ENCODE measurements around the gene KRTAP10-6.
"Not testable (repeated sequence)": the region's sequence is repeated elsewhere in the genome, so short reads cannot be mapped to it uniquely, and the experiment has no call there.

Gene KRTAP10-6

DNA sequence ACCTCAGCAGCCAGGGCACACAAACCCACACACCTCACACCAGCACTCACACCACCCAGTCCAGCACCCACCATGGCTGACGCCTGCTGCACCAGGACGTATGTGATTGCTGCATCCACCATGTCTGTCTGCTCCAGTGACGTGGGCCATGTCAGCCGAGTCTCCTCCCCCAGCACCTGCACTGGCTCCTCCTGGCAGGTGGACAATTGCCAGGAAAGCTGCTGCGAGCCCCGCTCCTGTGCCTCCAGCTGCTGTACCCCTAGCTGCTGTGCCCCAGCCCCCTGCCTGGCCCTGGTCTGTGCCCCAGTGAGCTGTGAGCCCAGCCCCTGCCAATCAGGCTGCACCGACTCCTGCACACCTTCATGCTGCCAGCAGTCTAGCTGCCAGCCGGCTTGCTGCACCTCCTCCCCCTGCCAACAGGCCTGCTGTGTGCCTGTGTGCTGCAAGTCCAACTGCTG is 19.8 kb upstream of the KRTAP10-6 start, which contains the start of gene KRTAP10-8:
Gene KRTAP10-8, plus strand, starts transcription at position 51 of the 458 bp plus-strand sequence. Its CDS starts 22 bp downstream, at position 73.
- Histone ChIP-seq H4K20me1 (ENCODE audit: insufficient read depth, low read length, poor library complexity, severe bottlenecking) (no peaks in the 10 kb centered on the region), H3K9ac (ENCODE audit: low read depth, low read length, poor library complexity, severe bottlenecking) (no peak within 1 kb of the TSS), H3F3A (ENCODE audit: low read depth) (no peaks in the 10 kb centered on the region), H3K9me3 (ENCODE audit: insufficient read depth, low read depth, low read length) (peaks cover 13% of the 10 kb centered on the region; the same call in 1 of the 2 replicates), H3K36me3 (ENCODE audit: insufficient read depth, low read length) (no peaks in the 10 kb centered on the region), H3K27me3 (ENCODE audit: insufficient read depth, low read length, poor library complexity, severe bottlenecking) (no peaks in the 10 kb centered on the region), H3K79me2 (ENCODE audit: insufficient read depth, low read length) (no peaks in the 10 kb centered on the region), H2AFZ (ENCODE audit: low read length) (no peak within 1 kb of the TSS), H3K9me2 (replicated peaks; ENCODE audit: low read depth, low read length) (no peaks in the 10 kb centered on the region), H3K4me1 (ENCODE audit: insufficient read depth, low read length, poor library complexity, severe bottlenecking) (no peaks in the 10 kb centered on the region), H3K4me3 (ENCODE audit: low read length, poor library complexity, severe bottlenecking) (no peak within 1 kb of the TSS), H3K4me2 (ENCODE audit: low read depth, low read length, poor library complexity, severe bottlenecking) (no peak within 1 kb of the TSS)
- TF ChIP-seq EZH2phosphoT487 (IDR thresholded peaks at IDR 0.05; ENCODE audit: borderline replicate concordance): no peak
- TF ChIP-seq, protein P1, sequence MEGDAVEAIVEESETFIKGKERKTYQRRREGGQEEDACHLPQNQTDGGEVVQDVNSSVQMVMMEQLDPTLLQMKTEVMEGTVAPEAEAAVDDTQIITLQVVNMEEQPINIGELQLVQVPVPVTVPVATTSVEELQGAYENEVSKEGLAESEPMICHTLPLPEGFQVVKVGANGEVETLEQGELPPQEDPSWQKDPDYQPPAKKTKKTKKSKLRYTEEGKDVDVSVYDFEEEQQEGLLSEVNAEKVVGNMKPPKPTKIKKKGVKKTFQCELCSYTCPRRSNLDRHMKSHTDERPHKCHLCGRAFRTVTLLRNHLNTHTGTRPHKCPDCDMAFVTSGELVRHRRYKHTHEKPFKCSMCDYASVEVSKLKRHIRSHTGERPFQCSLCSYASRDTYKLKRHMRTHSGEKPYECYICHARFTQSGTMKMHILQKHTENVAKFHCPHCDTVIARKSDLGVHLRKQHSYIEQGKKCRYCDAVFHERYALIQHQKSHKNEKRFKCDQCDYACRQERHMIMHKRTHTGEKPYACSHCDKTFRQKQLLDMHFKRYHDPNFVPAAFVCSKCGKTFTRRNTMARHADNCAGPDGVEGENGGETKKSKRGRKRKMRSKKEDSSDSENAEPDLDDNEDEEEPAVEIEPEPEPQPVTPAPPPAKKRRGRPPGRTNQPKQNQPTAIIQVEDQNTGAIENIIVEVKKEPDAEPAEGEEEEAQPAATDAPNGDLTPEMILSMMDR (conservative IDR thresholded peaks at IDR 0.05; ENCODE audit: low read length): no peak

DNA sequence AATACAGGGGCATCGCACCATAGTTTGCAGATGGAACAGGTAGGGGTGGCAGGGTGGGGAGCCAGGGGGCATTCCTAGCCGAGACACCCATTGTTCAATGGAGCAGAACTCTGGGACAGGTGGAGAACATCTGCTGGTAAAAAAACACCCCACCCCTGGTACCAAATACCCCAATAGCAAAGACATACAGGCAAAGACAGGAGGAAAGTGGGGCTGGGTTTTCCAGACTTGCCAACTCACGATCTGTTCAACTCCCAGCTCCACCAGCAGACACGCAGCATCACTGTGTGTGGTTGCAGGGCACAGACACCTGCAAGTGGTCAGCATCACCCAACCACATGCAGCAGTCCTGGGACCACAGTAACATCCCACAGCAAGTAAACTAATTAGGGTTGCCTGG is 19.2 kb upstream of the KRTAP10-6 start:
- Histone ChIP-seq H3K9ac (ENCODE audit: low read depth, low read length, poor library complexity, severe bottlenecking) (no peak overlapping the region), H3K27me3 (ENCODE audit: insufficient read depth, low read length, poor library complexity, severe bottlenecking) (no peaks in the 10 kb centered on the region), H3K4me2 (ENCODE audit: low read depth, low read length, poor library complexity, severe bottlenecking) (no peak overlapping the region), H2AFZ (ENCODE audit: low read length) (no peak overlapping the region), H4K20me1 (ENCODE audit: insufficient read depth, low read length, poor library complexity, severe bottlenecking) (no peaks in the 10 kb centered on the region), H3K4me3 (ENCODE audit: low read length, poor library complexity, severe bottlenecking) (no peak overlapping the region), H3K36me3 (ENCODE audit: insufficient read depth, low read length) (no peaks in the 10 kb centered on the region), H3F3A (ENCODE audit: low read depth) (no peaks in the 10 kb centered on the region), H3K9me3 (ENCODE audit: insufficient read depth, low read depth, low read length) (peaks cover 13% of the 10 kb centered on the region; the same call in 1 of the 2 replicates), H3K9me2 (replicated peaks; ENCODE audit: low read depth, low read length) (no peaks in the 10 kb centered on the region), H3K4me1 (ENCODE audit: insufficient read depth, low read length, poor library complexity, severe bottlenecking) (no peaks in the 10 kb centered on the region), H3K79me2 (ENCODE audit: insufficient read depth, low read length) (no peaks in the 10 kb centered on the region)
- TF ChIP-seq EZH2phosphoT487 (IDR thresholded peaks at IDR 0.05; ENCODE audit: borderline replicate concordance): no peak
- TF ChIP-seq, protein P1 (conservative IDR thresholded peaks at IDR 0.05; ENCODE audit: low read length): no peak

DNA sequence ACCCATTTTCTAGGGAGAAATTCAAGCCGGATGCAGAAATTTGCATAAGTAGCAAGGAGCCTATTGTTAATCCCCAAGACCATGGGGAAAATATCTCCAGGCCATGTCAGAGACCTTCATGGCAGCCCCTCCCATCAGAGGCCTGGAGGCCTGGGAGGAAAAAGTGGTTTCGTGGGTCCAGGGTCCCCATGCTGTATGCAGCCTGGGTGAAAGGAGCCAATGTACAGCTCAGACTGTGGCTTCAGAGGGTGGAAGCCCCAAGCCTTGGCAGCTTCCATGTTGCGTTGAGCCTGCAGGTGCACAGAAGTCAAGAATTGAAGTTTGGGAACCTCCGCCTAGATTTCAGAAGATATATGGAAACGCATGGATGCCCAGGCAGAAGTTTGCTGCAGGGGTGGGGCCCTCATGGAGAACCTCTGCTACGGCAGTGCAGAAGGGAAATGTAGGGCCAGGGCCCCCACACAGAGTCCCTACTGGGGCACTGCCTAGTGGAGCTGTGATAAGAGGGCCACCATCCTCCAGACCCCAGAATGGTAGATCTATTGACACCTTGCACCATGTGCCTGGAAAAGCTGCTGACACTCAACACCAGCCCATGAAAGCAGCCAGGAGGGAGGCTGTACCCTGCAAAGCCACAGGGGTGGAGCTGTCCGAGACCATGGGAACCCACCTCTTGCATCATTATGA is 18.0 kb upstream of the KRTAP10-6 start:
- not testable (repeated sequence) for H3K36me3 ChIP-seq (ENCODE audit: insufficient read depth, low read length); H3K9ac ChIP-seq (ENCODE audit: low read depth, low read length, poor library complexity, severe bottlenecking); H3K4me3 ChIP-seq (ENCODE audit: low read length, poor library complexity, severe bottlenecking); H4K20me1 ChIP-seq (ENCODE audit: insufficient read depth, low read length, poor library complexity, severe bottlenecking); H3K9me2 ChIP-seq (replicated peaks; ENCODE audit: low read depth, low read length); H3F3A ChIP-seq (ENCODE audit: low read depth); H3K27me3 ChIP-seq (ENCODE audit: insufficient read depth, low read length, poor library complexity, severe bottlenecking); H3K4me2 ChIP-seq (ENCODE audit: low read depth, low read length, poor library complexity, severe bottlenecking); H2AFZ ChIP-seq (ENCODE audit: low read length); H3K4me1 ChIP-seq (ENCODE audit: insufficient read depth, low read length, poor library complexity, severe bottlenecking); H3K79me2 ChIP-seq (ENCODE audit: insufficient read depth, low read length)
- H3K9me3 ChIP-seq (ENCODE audit: insufficient read depth, low read depth, low read length): peaks cover 13% of the 10 kb centered on the region; the same call in 1 of the 2 replicates

DNA sequence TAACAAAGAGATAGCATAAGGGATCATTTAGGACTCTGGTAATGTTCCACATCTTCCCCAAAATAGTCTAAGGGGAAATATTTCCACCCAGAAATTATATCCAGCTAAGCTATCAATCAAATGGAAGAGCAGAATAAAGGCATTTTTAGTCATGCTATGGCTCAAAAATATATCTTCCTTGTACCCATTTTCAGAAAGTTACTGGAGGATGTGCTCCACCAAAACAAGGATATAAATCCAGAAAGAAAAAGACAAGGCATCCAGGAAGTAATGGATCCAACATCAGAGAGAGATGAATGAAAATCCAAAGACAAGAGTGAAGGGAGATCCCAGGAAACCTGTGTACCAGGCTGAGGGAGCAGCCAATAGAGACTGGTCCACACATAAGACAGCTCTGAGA is 16.9 kb upstream of the KRTAP10-6 start:
- Histone ChIP-seq H3K4me2 (ENCODE audit: low read depth, low read length, poor library complexity, severe bottlenecking) (no peak overlapping the region), H3K9me3 (ENCODE audit: insufficient read depth, low read depth, low read length) (peaks cover 13% of the 10 kb centered on the region; the same call in 1 of the 2 replicates)

More for the DNA sequence above, 16.9 kb upstream of the KRTAP10-6 start:
- H2AFZ ChIP-seq (ENCODE audit: low read length): no peak overlapping the region
- no peaks in the 10 kb centered on the region for H3K9me2 ChIP-seq (replicated peaks; ENCODE audit: low read depth, low read length)
- no peak for TF ChIP-seq EZH2phosphoT487 (IDR thresholded peaks at IDR 0.05; ENCODE audit: borderline replicate concordance)
- TF ChIP-seq, protein P1 (conservative IDR thresholded peaks at IDR 0.05; ENCODE audit: low read length): no peak
- H4K20me1 ChIP-seq (ENCODE audit: insufficient read depth, low read length, poor library complexity, severe bottlenecking): no peaks in the 10 kb centered on the region
- H3K36me3 ChIP-seq (ENCODE audit: insufficient read depth, low read length): no peaks in the 10 kb centered on the region
- no peaks in the 10 kb centered on the region for H3K27me3 ChIP-seq (ENCODE audit: insufficient read depth, low read length, poor library complexity, severe bottlenecking)
- no peak overlapping the region for H3K4me3 ChIP-seq (ENCODE audit: low read length, poor library complexity, severe bottlenecking)
- H3K79me2 ChIP-seq (ENCODE audit: insufficient read depth, low read length): no peaks in the 10 kb centered on the region
- no peak overlapping the region for H3K9ac ChIP-seq (ENCODE audit: low read depth, low read length, poor library complexity, severe bottlenecking)
- H3F3A ChIP-seq (ENCODE audit: low read depth): no peaks in the 10 kb centered on the region
- H3K4me1 ChIP-seq (ENCODE audit: insufficient read depth, low read length, poor library complexity, severe bottlenecking): no peaks in the 10 kb centered on the region

Data from Loucy (cell line).